Breast epithelium (tissue), 3 donors: ENCODE measurements around the gene DDX19B.

ENCODE experiments used
- POLR2A ChIP-seq: fragments of 450-650 bp; IDR thresholded peaks from one replicate; pipeline ENCODE4 v1.6.1; 2016; ENCODE audit warnings: antibody characterized with exemption, mild to moderate bottlenecking, moderate library complexity
- TF ChIP-seq, protein P1 (sequence below), 3 donors: fragments of 450-650 bp; IDR thresholded peaks; one replicate each; pipeline ENCODE4 v1.5.1; 2016 to 2017; ENCODE audit warnings: antibody characterized with exemption in 3 of 3, mild to moderate bottlenecking in 3 of 3, moderate library complexity in 3 of 3

GRCh38 chr16:70258946-70259345 lies 40.0 kb upstream of the DDX19B start:
- TF ChIP-seq, protein P1, sequence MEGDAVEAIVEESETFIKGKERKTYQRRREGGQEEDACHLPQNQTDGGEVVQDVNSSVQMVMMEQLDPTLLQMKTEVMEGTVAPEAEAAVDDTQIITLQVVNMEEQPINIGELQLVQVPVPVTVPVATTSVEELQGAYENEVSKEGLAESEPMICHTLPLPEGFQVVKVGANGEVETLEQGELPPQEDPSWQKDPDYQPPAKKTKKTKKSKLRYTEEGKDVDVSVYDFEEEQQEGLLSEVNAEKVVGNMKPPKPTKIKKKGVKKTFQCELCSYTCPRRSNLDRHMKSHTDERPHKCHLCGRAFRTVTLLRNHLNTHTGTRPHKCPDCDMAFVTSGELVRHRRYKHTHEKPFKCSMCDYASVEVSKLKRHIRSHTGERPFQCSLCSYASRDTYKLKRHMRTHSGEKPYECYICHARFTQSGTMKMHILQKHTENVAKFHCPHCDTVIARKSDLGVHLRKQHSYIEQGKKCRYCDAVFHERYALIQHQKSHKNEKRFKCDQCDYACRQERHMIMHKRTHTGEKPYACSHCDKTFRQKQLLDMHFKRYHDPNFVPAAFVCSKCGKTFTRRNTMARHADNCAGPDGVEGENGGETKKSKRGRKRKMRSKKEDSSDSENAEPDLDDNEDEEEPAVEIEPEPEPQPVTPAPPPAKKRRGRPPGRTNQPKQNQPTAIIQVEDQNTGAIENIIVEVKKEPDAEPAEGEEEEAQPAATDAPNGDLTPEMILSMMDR (IDR thresholded peaks at IDR 0.05) = no peak
- no peak for TF ChIP-seq POLR2A
